OCI-LY3 (cell line): ENCODE results near the gene CYGB.

ENCODE experiments used
- H2AFZ ChIP-seq: fragments of 200-600, 300-600 bp; shearing (Covaris generic); 2 replicates; pipeline ENCODE4 v1.6.0; 2014; ENCODE audit warnings: antibody characterized with exemption, low read depth, low read length
- H3K27ac ChIP-seq: fragments of 200-600, 300-600 bp; sonication (generic); 2 replicates; pipeline ENCODE4 v1.5.1; 2014; ENCODE audit warnings: mild to moderate bottlenecking, low read length, moderate library complexity, mixed read lengths
- H3K27me3 ChIP-seq: fragments of 200-600, 300-600 bp; sonication (generic); 2 replicates; pipeline ENCODE4 v1.6.1; 2014; ENCODE audit warnings: low read depth, low read length, mixed read lengths
- H3K36me3 ChIP-seq: fragments of 200-600, 300-600 bp; sonication (generic); replicated peaks from 2 replicates; pipeline ENCODE3; 2014; ENCODE audit warnings: low read depth, low read length, mixed read lengths
- H3K4me1 ChIP-seq: fragments of 300-600, 200-600 bp; sonication (generic); 2 replicates; pipeline ENCODE4 v1.6.1; 2014; ENCODE audit warnings: low read length, mixed read lengths
- H3K4me2 ChIP-seq: fragments of 200-600, 300-600 bp; sonication (generic); 2 replicates; pipeline ENCODE4 v1.6.1; 2014; ENCODE audit warnings: low read length, mixed read lengths
- H3K4me3 ChIP-seq: fragments of 300-600, 200-600 bp; sonication (generic); 2 replicates; pipeline ENCODE4 v1.5.1; 2014; ENCODE audit warnings: antibody characterized with exemption, mild to moderate bottlenecking, low read length, moderate library complexity
- H3K79me2 ChIP-seq: fragments of 300-600, 200-600 bp; shearing (Covaris generic); 2 replicates; pipeline ENCODE4 v1.6.1; 2014; ENCODE audit warnings: mild to moderate bottlenecking, low read length, mixed read lengths
- H3K9ac ChIP-seq: fragments of 300-600, 200-600 bp; shearing (Covaris generic); 2 replicates; pipeline ENCODE4 v1.6.0; 2014; ENCODE audit warnings: mild to moderate bottlenecking, low read length, moderate library complexity
- H3K9me3 ChIP-seq: fragments of 200-600, 300-600 bp; shearing (Covaris generic); 2 replicates; pipeline ENCODE4 v1.6.1; 2014; ENCODE audit warnings: low read length, mixed read lengths; ENCODE audit not compliant: insufficient read depth
- H4K20me1 ChIP-seq: fragments of 200-600, 300-600 bp; sonication (generic); 2 replicates; pipeline ENCODE4 v1.6.1; 2016; ENCODE audit warnings: low read length, mixed read lengths; ENCODE audit not compliant: insufficient read depth
- CTCF ChIP-seq: fragments of 200-600, 300-600 bp; sonication (generic); IDR thresholded peaks from 2 replicates; pipeline ENCODE4 v1.5.1; 2014; ENCODE audit warnings: antibody characterized with exemption, low read length, low read depth

CYGB gene

GRCh38 chr17:76477576-76477975 lies 59.9 kb downstream of the CYGB start:
- Histone ChIP-seq H3K9ac (no peak overlapping the region), H3K4me1 (peaks cover 25% of the 10 kb centered on the region)

More at GRCh38 chr17:76477576-76477975, 59.9 kb downstream of the CYGB start:
- TF ChIP-seq CTCF = no peak
- Histone ChIP-seq H3K27me3 (no peaks in the 10 kb centered on the region), H4K20me1 (no peaks in the 10 kb centered on the region), H3K9me3 (no peaks in the 10 kb centered on the region), H2AFZ (no peak overlapping the region), H3K79me2 (no peaks in the 10 kb centered on the region), H3K4me2 (no peak overlapping the region), H3K4me3 (no peak overlapping the region), H3K36me3 (no peaks in the 10 kb centered on the region), H3K27ac (no peak overlapping the region)
